ENCODE results near the gene FAM193A.
"Not testable (repeated sequence)": the region's sequence is repeated elsewhere in the genome, so short reads cannot be mapped to it uniquely, and the experiment has no call there.

FAM193A gene

GRCh38 chr4:2526559-2526958 is 9.9 kb upstream of the FAM193A start:
- DNase-seq: no peak

DNA sequence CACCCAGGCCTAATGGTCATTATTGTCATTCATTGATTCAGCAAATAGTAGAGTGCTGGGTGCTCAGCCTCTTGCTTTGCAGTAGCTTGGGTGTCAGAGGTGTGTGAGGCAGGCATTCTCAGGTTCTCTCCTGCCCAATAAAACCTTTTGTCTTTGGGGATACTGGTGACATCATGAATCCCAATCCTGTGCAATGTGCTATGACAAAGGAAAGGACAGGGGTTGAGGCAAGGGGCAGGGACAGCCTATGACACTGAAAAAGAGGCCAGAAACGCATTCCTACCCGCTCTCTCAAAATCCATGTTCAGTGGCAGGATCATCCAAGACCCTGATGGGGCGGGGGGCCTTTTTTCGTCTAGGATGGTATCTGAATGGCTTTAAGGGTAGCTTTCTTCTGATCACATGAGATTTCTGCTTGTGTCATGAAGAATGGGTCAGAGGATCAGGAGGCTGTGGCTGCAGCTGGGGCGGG is 1.5 kb upstream of the FAM193A start:
- no peak for DNase-seq

DNA sequence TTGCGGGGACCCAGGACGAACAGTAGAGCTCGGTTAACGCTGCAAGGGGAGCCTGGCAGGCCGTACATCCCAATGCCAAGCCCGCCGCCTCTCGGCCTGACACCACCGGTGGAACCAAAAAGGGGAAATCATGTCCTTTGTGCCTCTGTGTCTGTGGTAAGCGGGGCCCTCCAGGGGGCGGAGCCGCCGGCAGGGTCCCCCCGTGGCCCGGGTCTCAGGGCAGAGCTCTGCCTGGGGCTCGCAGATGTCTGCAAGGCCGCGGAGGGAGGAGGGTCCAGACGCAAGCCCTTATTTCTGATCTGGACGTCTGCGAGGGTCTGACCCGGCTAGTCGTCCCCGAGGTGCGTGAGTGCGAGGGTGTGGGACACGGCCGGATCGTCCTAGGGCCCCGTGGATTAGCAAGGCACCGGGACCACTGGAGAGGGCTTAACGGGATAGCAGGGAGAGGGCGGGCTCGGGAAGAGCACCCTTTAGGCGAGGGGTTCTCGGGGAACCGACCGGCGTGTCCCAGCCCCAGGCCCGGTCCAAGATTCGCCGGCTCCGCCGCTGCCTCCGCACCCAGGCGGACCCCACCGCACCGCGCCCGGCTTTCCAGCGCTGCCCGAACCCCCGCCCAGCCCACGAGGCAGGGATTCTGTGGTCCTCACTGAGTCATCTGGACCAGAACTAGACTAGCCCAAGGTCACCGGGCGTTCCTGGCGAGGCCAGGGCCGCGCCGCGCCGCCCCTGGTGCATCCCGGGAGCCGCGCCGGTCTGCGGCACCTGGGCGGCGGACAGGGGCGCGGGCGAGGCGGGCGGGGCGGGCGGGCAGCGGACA is 863 bp upstream of the FAM193A start:
- DNase-seq: no peak

- DNase-seq: no peak
Observed at GRCh38 chr4:2537011-2537830, 774 bp downstream of the FAM193A start.

- DNase-seq: not testable (repeated sequence)
Observed at GRCh38 chr4:2543580-2544191, 7.2 kb downstream of the FAM193A start.

DNA sequence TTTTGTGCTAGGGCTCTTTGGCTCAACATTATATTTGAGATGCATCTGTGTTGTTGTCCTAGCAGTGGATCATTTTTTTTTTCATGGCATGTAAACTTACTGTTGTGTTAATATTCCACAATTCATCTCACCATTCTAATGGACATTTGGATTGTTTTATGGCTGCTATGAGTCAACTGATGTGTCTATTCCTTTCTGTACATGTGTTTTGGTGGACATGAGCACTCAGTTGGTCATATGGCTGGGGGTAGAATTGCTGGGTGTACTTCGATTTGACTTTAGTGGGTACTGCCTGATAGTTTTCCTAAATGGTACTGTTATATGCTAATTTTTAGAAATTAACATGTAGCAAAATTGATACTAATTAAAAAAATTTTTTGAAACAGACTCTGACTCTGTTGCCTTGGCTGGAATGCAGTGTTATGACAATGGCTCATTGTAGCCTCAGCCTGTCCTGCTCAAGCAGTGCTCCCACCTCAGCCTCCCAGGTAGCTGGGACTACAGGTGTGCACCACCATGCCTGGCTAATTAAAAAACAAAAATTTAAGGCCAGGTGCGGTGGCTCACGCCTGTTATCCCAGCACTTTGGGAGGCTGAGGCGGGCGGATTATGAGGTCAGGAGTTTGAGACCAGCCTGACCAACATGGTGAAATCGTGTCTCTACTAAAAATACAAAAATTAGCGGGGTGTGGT is 9.0 kb downstream of the FAM193A start:
- no peak for DNase-seq

DNA sequence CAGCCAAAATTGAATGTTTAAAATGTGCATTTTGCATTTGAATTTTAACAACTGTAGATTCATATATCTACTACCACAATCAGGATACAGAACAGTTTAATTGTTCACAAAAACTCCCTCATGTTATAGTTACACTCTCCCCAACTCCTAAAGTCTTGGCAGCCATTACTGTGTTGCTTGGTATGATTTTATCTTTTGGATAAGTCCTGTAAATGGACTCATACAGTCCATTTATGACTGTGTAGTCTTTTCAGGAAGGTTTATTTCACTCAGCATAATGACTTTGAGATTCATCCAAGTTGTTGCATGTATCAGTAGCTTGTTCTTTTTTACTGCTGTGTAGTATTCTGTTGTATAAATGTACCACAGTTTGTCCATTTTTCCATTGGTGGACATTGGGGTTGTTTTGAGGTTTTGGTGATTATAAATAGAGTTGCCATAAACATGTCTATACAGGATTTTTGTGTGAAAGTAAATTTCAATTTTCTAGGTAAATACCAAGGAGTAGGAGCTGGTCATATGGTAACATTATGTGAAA is 9.9 kb downstream of the FAM193A start:
- no peak for DNase-seq

- DNase-seq: not testable (repeated sequence)
Observed at GRCh38 chr4:2546961-2547691, 10.7 kb downstream of the FAM193A start.

DNA sequence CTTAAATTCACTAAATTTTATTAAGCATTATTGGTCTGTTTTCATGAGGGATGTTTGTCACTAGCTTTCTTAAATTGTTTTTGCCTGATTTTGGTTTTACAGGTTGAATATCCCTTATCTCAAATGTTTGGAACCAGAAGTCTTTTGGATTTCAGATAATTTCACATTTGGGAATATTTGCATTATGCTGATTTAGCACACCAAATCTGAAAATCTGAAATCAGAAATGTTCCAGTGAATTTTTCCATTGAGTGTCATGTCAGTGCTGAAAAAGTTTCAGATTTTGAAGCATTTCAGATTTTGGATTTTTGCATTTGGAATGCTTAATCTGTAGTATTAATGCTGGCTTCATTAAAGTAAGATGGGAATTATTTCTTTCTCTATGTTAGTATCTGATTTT is 14.7 kb downstream of the FAM193A start:
- no peak for DNase-seq

DNA sequence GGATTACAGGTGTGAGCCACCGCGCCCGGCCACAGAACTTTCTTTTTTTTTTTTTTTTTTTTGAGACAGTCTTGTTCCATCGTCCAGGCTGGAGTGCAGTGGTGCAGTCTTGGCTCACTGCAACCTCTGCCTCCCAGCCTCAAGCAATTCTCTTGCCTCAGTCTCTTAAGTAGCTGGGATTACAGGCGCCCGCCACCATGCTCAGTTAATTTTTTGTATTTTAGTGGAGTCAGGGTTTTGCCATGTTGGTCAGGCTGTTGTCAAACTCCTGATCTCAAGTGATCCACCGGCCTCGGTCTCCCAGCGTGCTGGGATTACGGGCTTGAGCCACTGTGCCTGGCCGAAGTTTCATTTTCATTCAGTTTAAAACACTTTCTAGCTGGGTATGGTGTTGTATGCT is 16.4 kb downstream of the FAM193A start:
- DNase-seq: no peak

GRCh38 chr4:2558301-2558700 is 21.9 kb downstream of the FAM193A start:
- no peak for DNase-seq

- no peak for DNase-seq
Observed at GRCh38 chr4:2560167-2560566, 23.7 kb downstream of the FAM193A start.

GRCh38 chr4:2565533-2565932 is 29.1 kb downstream of the FAM193A start:
- no peak for DNase-seq

DNA sequence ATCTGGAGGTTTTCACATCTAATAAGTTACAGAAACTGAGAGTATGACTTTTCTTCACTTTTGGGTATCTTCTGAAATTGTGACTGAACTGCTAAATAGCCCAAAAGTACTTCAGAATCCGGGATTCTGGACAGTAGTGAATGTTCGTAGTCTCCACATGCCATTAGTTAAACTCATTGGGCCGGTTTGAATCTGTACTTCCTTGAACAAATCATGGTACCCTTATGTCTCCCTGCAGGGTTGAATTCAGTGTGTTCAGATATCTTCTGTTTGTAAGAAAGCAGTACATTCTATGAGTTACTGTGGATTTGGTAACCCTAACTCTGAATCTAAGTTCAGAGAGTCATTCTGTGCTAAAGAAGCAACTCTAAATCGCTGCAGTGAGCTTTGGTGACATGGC is 33.6 kb downstream of the FAM193A start:
- no peak for DNase-seq

GRCh38 chr4:2570551-2571222 is 34.2 kb downstream of the FAM193A start:
- DNase-seq: no peak

DNA sequence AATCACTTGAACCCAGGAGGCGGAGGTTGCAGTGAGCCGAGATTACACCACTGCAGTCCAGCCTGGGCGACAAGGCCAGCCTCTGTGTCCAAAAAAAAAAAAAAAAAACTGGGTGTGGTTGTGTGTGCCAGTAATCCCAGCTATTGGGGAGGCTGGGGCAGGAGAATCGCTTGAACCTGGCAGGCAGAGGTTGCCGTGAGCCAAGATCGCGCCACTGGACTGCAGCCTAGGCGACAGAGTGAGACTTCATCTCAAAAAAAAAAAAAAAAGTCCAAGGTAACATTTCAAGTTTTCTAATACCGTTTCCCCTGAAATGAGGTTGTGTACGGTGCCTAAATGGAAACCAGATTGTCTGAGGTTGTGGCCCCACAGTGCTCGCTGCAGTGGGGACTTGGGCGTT is 35.6 kb downstream of the FAM193A start:
- DNase-seq: no peak

- no peak for DNase-seq
Observed at GRCh38 chr4:2572866-2573265, 36.4 kb downstream of the FAM193A start.

DNA sequence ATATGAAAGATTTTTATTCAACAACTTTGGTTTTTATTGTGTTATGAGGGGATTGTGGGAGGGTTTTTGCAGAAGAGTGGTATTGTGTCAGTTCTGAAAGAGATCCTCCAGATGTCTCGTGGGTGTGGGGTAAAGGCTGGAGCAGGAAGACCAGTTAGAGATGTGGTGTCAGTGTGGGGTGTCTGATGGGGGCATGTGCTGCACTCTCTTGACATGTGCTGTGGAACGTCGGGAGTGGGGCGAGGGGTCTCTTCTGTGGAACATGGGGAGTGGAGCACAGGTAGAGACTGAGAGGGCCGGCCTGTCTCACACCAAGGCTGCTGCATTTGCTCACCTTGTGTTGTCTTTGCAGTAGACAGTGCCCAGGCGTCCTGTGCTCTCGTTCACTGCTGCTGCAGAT is 37.6 kb downstream of the FAM193A start:
- DNase-seq: no peak

GRCh38 chr4:2574863-2575262 is 38.4 kb downstream of the FAM193A start:
- DNase-seq: no peak

DNA sequence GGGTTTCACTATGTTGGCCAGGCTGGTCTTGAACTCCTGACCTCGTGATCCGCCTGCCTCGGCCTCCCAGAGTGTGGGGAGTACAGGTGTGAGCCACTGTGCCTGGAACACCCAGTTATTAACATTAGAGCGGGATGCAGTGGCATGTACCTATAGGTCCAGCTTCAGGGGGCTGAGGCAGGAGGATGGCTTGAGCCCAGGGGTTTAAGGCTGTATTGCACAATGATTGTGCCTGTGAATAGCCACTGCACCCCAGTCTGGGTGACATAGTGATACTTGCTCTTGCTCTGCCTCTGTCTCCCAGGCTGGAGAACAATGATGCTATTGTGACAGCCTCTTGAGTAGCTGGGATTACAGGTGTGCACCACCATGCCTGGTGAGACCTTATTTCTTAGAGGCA is 39.8 kb downstream of the FAM193A start:
- no peak for DNase-seq

DNA sequence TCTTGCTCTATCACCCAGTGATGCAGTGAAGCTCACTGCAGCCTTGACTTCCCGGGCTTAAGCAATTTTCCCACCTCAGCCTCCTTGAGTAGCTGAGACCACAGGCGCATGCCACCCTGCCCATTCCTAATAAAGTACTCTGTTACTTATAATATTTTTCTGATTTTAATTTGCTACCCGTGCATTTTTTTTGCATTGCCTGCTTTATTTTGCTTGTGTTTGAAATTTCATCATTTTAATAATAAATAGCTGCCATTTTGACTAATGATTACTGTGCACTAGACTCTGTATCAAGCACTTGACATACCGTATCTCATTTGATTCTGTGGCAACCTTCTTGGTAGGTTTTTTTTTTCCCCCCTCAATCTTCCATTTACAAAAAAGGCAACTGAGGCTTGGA is 41.7 kb downstream of the FAM193A start:
- DNase-seq: no peak

All from NCI-H748 treated with DMSO at 0.1 percent for 48 hours (cell line).